GM12892 (cell line): Measurements from ENCODE around the gene MRPL1.

ENCODE experiments used
- POLR2A ChIP-seq: IDR thresholded peaks from 2 replicates; pipeline ENCODE4 v1.6.1; 2011; ENCODE audit warnings: low read depth, low read length, control low read depth
- POLR2AphosphoS5 ChIP-seq: IDR thresholded peaks from 2 replicates; pipeline ENCODE4 v1.6.1; 2011; ENCODE audit warnings: low read depth, low read length, control low read depth

- TF ChIP-seq POLR2A (no peak), POLR2AphosphoS5 (no peak)
Measured at GRCh38 chr4:77958897-77959296, 96.3 kb downstream of the MRPL1 start.
